Smooth muscle cell (in vitro differentiated cells): ENCODE measurements around the gene PGAP2. TPM values are rescaled to one million over a fixed set of nuclear protein-coding genes. Genes with fewer than 3 reads are reported as not detected.
A peak's percentile ranks its signal among the peaks of the same experiment; 100 is the strongest.

Experiments used
- DNase-seq: peaks from one replicate; lab custom pipeline; 2025; ENCODE audit not compliant: unreplicated experiment; lab: John Stamatoyannopoulos, UW
- H2AFZ ChIP-seq: fragments of 200-600 bp; sonication (generic); 2 replicates; pipeline ENCODE4 v1.6.0; 2016; ENCODE audit warnings: antibody characterized with exemption, low read depth, mild to moderate bottlenecking
- H3F3A ChIP-seq: fragments of 200-600 bp; sonication (generic); 2 replicates; pipeline ENCODE4 v1.6.0; 2017; ENCODE audit warnings: antibody characterized with exemption, low read depth
- H3K27ac ChIP-seq: fragments of 200-600 bp; sonication (generic); 2 replicates; pipeline ENCODE4 v1.5.1; 2016; ENCODE audit warnings: low read depth, mild to moderate bottlenecking
- H3K27me3 ChIP-seq: fragments of 200-600 bp; sonication (generic); 2 replicates; pipeline ENCODE4 v1.6.1; 2016; ENCODE audit warnings: low read depth, mild to moderate bottlenecking
- H3K36me3 ChIP-seq: fragments of 200-600 bp; sonication (generic); 2 replicates; pipeline ENCODE4 v1.5.1; 2016; ENCODE audit warnings: low read depth
- H3K4me1 ChIP-seq: fragments of 200-600 bp; sonication (generic); 2 replicates; pipeline ENCODE4 v1.5.1; 2016; ENCODE audit warnings: low read depth
- H3K4me2 ChIP-seq: fragments of 200-600 bp; sonication (generic); 2 replicates; pipeline ENCODE4 v1.6.0; 2016; ENCODE audit warnings: mild to moderate bottlenecking
- H3K4me3 ChIP-seq: fragments of 200-600 bp; sonication (generic); 2 replicates; pipeline ENCODE4 v1.5.1; 2016; ENCODE audit warnings: mild to moderate bottlenecking
- H3K79me2 ChIP-seq: fragments of 200-600 bp; sonication (generic); 2 replicates; pipeline ENCODE4 v1.6.0; 2016; ENCODE audit warnings: low read depth, mild to moderate bottlenecking
- H3K9ac ChIP-seq: fragments of 200-600 bp; sonication (generic); 2 replicates; pipeline ENCODE4 v1.6.0; 2016; ENCODE audit warnings: low read depth
- H3K9me3 ChIP-seq: fragments of 200-600 bp; sonication (generic); replicated peaks from 2 replicates; pipeline ENCODE4 v1.5.1; 2016; ENCODE audit warnings: low read depth
- H4K20me1 ChIP-seq: fragments of 200-600 bp; sonication (generic); 2 replicates; pipeline ENCODE4 v1.6.0; 2016; ENCODE audit warnings: low read depth
- CTCF ChIP-seq: fragments of 200-600 bp; sonication (generic); IDR thresholded peaks from 2 replicates; pipeline ENCODE4 v1.5.1; 2017; ENCODE audit warnings: borderline replicate concordance, mild to moderate bottlenecking, antibody characterized with exemption; ENCODE audit not compliant: insufficient read depth, poor library complexity, severe bottlenecking
- WGBS: methylation state at CpG from one replicate; pipeline ENCODE4 v1.1.7; 2016; ENCODE audit warnings: low lambda C conversion rate; 5-methylcytosine and 5-hydroxymethylcytosine counted together
- polyA plus RNA-seq: library from polyadenylated mRNA; unstranded; fragments of >200 nt; fragmentation: Nextera tagmentation; extraction: Ambion mirVana; gene quantifications from 2 replicates; pipeline ENCODE4 v1.2.1, GENCODE V29; 2016
- total RNA-seq: library from RNA; depleted of rRNA; stranded (reverse); fragments of >200 nt; gene quantifications from 2 replicates; pipeline ENCODE4 v1.2.3, GENCODE V29; 2014

Gene PGAP2
- total and polyA plus RNA-seq, 2 experiments from 2014 or later: 8.7 to 10.9 TPM

- no peaks in the 10 kb centered on the region for H3K36me3 ChIP-seq
- H3K4me3 ChIP-seq: no peak overlapping the region
- no peak for TF ChIP-seq CTCF
- H3K79me2 ChIP-seq: no peaks in the 10 kb centered on the region
- no peaks in the 10 kb centered on the region for H3K4me1 ChIP-seq
- H4K20me1 ChIP-seq: peaks cover 13% of the 10 kb centered on the region
- H3K27ac ChIP-seq: no peak overlapping the region
- no peaks in the 10 kb centered on the region for H3F3A ChIP-seq
- no peak overlapping the region for H2AFZ ChIP-seq
- H3K9ac ChIP-seq: no peak overlapping the region
- H3K4me2 ChIP-seq: no peak overlapping the region
- no peaks in the 10 kb centered on the region for H3K9me3 ChIP-seq
- WGBS: 98% methylated on average over 30 of the region's 30 CpGs
- H3K27me3 ChIP-seq: no peaks in the 10 kb centered on the region
- DNase-seq: no peak
Measured at GRCh38 chr11:3823762-3824506, 15.6 kb downstream of the PGAP2 start.

- peaks cover 23% of the 10 kb centered on the region for H4K20me1 ChIP-seq
- H3K4me1 ChIP-seq: no peaks in the 10 kb centered on the region
- no peak overlapping the region for H3K27ac ChIP-seq
- 74% methylated on average over 18 of the region's 18 CpGs for WGBS
- H3K79me2 ChIP-seq: peaks cover 7% of the 10 kb centered on the region
- H3K36me3 ChIP-seq: no peaks in the 10 kb centered on the region
- TF ChIP-seq CTCF: peak; percentile 38
- H3K9me3 ChIP-seq: no peaks in the 10 kb centered on the region
- no peak overlapping the region for H2AFZ ChIP-seq
- DNase-seq: no peak
- no peak overlapping the region for H3K9ac ChIP-seq
- H3F3A ChIP-seq: no peaks in the 10 kb centered on the region
- no peak overlapping the region for H3K4me3 ChIP-seq
- H3K27me3 ChIP-seq: no peaks in the 10 kb centered on the region
- H3K4me2 ChIP-seq: no peak overlapping the region
Measured at GRCh38 chr11:3824714-3825472, 16.5 kb downstream of the PGAP2 start.

GRCh38 chr11:3825473-3826154, 17.3 kb downstream of the PGAP2 start:
- Histone ChIP-seq H3K27me3 (no peaks in the 10 kb centered on the region), H3K27ac (no peak overlapping the region), H3K36me3 (no peaks in the 10 kb centered on the region), H4K20me1 (peaks cover 30% of the 10 kb centered on the region), H3K79me2 (peaks cover 14% of the 10 kb centered on the region), H2AFZ (no peak overlapping the region), H3K4me2 (no peak overlapping the region), H3K9me3 (no peaks in the 10 kb centered on the region), H3F3A (no peaks in the 10 kb centered on the region), H3K4me3 (no peak overlapping the region), H3K4me1 (no peaks in the 10 kb centered on the region), H3K9ac (no peak overlapping the region)
- 88% methylated on average over 8 of the region's 8 CpGs for WGBS
- TF ChIP-seq CTCF: no peak
- DNase-seq: no peak
